ENCODE data around the gene HIBCH. TPM values are rescaled to one million over a fixed set of nuclear protein-coding genes. Genes with fewer than 3 reads are reported as not detected.

HIBCH gene
- total and polyA plus RNA-seq, 2 experiments from 2014 or later = 25.7 to 42.3 TPM

- no peaks in the 10 kb centered on the region for H3K79me2 ChIP-seq (replicated peaks; ENCODE audit: insufficient read depth)
- no peak overlapping the region for H3K4me3 ChIP-seq
- Mint-ChIP-seq H3K36me3 (ENCODE audit: low read depth) (no peaks in the 10 kb centered on the region), H3K27ac (no peak overlapping the region), H3K27me3 (ENCODE audit: insufficient read depth, low read depth, poor library complexity) (no peaks in the 10 kb centered on the region), H3K4me3 (no peak overlapping the region), H3K9me3 (no peaks in the 10 kb centered on the region), H3K4me1 (no peaks in the 10 kb centered on the region)
- ATAC-seq (no peak; the same call in 2 of the 3 replicates), DNase-seq (ENCODE audit: low spot score) (no peak)
- no peaks in the 10 kb centered on the region for H3K9me2 ChIP-seq (ENCODE audit: insufficient read depth)
- no peak overlapping the region for H3K27ac ChIP-seq (ENCODE audit: low read depth)
- no peak overlapping the region for H3K4me2 ChIP-seq
- no peaks in the 10 kb centered on the region for H3K4me1 ChIP-seq (ENCODE audit: insufficient read depth)
- H3K36me3 ChIP-seq (ENCODE audit: insufficient read depth) = no peaks in the 10 kb centered on the region
- no peaks in the 10 kb centered on the region for H4K20me1 ChIP-seq (replicated peaks; ENCODE audit: insufficient read depth)
- H3K27me3 ChIP-seq (ENCODE audit: insufficient read depth) = no peaks in the 10 kb centered on the region
- TF ChIP-seq NANOG (IDR thresholded peaks at IDR 0.05; ENCODE audit: borderline replicate concordance) = no peak
- TF ChIP-seq EZH2 (IDR thresholded peaks at IDR 0.05; ENCODE audit: low read depth, unreplicated experiment) = no peak
- H3F3A ChIP-seq (replicated peaks; ENCODE audit: low read depth) = no peaks in the 10 kb centered on the region
- H2AFZ ChIP-seq = no peak overlapping the region
Observed at GRCh38 chr2:190365499-190366204, 46.0 kb upstream of the HIBCH start.

GRCh38 chr2:190362894-190363293 is 43.3 kb upstream of the HIBCH start:
- no peak for TF ChIP-seq REST (IDR thresholded peaks at IDR 0.05; ENCODE audit: unreplicated experiment)
- Mint-ChIP-seq H3K4me1 (peaks cover 7% of the 10 kb centered on the region; the same call in 2 of the 3 replicates), H3K27me3 (ENCODE audit: insufficient read depth, low read depth, poor library complexity) (peaks cover 1% of the 10 kb centered on the region), H3K4me3 (no peak overlapping the region), H3K27ac (no peak overlapping the region), H3K36me3 (ENCODE audit: low read depth) (no peaks in the 10 kb centered on the region), H3K9me3 (no peaks in the 10 kb centered on the region)
- Histone ChIP-seq H3K27me3 (ENCODE audit: insufficient read depth) (no peaks in the 10 kb centered on the region), H3F3A (replicated peaks; ENCODE audit: low read depth) (no peaks in the 10 kb centered on the region), H3K36me3 (ENCODE audit: insufficient read depth) (no peaks in the 10 kb centered on the region), H3K9me2 (ENCODE audit: insufficient read depth) (no peaks in the 10 kb centered on the region), H4K20me1 (replicated peaks; ENCODE audit: insufficient read depth) (no peaks in the 10 kb centered on the region), H3K79me2 (replicated peaks; ENCODE audit: insufficient read depth) (no peaks in the 10 kb centered on the region), H3K4me1 (ENCODE audit: insufficient read depth) (no peaks in the 10 kb centered on the region), H3K4me3 (no peak overlapping the region), H2AFZ (no peak overlapping the region), H3K4me2 (no peak overlapping the region), H3K27ac (ENCODE audit: low read depth) (no peak overlapping the region)
- DNase-seq (ENCODE audit: low spot score) (no peak), ATAC-seq (no peak)

- Histone ChIP-seq H3K9me2 (ENCODE audit: insufficient read depth) (no peaks in the 10 kb centered on the region), H3F3A (replicated peaks; ENCODE audit: low read depth) (no peaks in the 10 kb centered on the region), H3K27me3 (ENCODE audit: insufficient read depth) (no peaks in the 10 kb centered on the region), H3K36me3 (ENCODE audit: insufficient read depth) (no peaks in the 10 kb centered on the region), H3K4me1 (ENCODE audit: insufficient read depth) (no peaks in the 10 kb centered on the region), H3K4me3 (no peak overlapping the region), H3K4me2 (no peak overlapping the region), H2AFZ (no peak overlapping the region), H3K79me2 (replicated peaks; ENCODE audit: insufficient read depth) (no peaks in the 10 kb centered on the region), H3K27ac (ENCODE audit: low read depth) (no peak overlapping the region), H4K20me1 (replicated peaks; ENCODE audit: insufficient read depth) (no peaks in the 10 kb centered on the region)
- Mint-ChIP-seq H3K27me3 (ENCODE audit: insufficient read depth, low read depth, poor library complexity) (peaks cover 1% of the 10 kb centered on the region), H3K4me1 (peaks cover 7% of the 10 kb centered on the region; the same call in 2 of the 3 replicates), H3K9me3 (no peaks in the 10 kb centered on the region), H3K36me3 (ENCODE audit: low read depth) (no peaks in the 10 kb centered on the region), H3K4me3 (no peak overlapping the region), H3K27ac (no peak overlapping the region)
- no peak for DNase-seq (ENCODE audit: low spot score)
- TF ChIP-seq POLR2AphosphoS5 (IDR thresholded peaks at IDR 0.05; ENCODE audit: low read depth) (no peak), CREB1 (CRISPR knock-in tag; IDR thresholded peaks at IDR 0.05; ENCODE audit: low read depth) (no peak), ETS1 (IDR thresholded peaks at IDR 0.05) (no peak), CTCF (conservative IDR thresholded peaks at IDR 0.05; ENCODE audit: low read depth in 2 of 2) (no peak)
- ATAC-seq = no peak
Observed at GRCh38 chr2:190361572-190361971, 41.9 kb upstream of the HIBCH start.
